GM19351 (cell line): ENCODE measurements around the gene IFT43.

Experiments used
- ATAC-seq: cut with Tn5 transposase; IDR thresholded peaks from one replicate; pipeline ENCODE4 v1.9.1; 2021; ENCODE audit warnings: mild to moderate bottlenecking, moderate library complexity; ENCODE audit not compliant: unreplicated experiment

IFT43 gene

DNA sequence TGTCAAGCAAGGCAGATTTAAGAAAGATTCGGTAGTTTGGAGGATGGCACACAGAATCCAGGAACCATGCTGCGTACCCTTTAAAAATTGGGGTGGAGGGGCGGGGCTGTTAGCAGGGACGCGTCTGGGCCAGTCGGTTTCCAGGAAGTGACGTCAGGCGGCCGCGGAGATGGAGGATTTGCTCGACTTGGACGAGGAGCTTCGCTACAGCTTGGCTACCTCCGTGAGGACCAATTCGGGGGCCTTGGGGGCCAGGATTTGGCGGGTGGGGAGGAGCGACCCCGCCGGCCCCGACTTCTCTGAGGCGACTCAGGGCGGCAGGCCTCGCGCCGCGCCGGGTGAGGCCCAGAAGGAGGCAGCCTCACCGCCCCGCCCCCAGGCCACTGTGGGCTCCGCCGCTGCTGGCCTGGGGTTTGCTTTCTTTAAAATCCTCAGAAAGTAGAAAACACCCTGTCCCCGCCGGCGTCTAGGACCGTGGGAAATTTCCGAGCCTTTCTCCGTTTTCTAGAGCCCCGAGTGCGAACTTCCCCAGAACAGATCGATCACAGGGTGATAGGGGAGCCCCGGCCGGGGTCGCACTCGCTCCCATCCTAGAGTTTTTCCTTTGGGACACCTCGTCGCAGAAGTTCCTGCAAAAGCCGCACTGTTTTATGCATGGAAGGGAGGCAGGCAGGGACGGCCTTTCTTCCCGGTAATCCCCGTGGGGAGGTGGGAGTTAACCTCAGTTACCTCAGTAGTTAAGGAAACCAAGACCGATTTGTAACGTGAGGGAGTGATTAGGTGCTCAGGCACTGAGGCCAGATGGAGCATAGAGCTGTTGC lies at the start of gene IFT43:
Gene IFT43, plus strand, starts transcription at position 146 of the 821 bp plus-strand sequence. Its CDS starts 24 bp downstream, at position 170.
- ATAC-seq = peak; percentile 69

GRCh38 chr14:75939200-75939599 lies 46.4 kb upstream of the IFT43 start:
- ATAC-seq = no peak

DNA sequence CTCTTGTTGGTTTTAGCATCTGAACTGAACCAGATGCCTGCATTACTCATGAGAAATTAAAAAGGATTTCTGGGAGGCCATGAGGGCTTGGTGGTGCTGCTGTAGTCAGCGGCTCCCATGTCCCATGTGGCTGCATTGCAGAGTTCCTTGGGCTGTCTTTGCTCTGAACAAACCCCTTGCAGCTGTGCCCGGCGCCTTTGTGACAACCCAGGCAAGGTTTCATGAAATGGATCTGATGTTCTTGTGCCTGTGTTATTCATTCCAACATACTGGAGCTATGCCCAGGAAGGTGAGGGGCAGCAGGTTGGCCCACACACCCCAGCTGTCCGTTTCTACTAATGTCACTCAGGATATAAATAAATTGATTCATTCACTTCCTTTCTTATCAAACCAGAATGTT lies 44.5 kb upstream of the IFT43 start:
- ATAC-seq = no peak

DNA sequence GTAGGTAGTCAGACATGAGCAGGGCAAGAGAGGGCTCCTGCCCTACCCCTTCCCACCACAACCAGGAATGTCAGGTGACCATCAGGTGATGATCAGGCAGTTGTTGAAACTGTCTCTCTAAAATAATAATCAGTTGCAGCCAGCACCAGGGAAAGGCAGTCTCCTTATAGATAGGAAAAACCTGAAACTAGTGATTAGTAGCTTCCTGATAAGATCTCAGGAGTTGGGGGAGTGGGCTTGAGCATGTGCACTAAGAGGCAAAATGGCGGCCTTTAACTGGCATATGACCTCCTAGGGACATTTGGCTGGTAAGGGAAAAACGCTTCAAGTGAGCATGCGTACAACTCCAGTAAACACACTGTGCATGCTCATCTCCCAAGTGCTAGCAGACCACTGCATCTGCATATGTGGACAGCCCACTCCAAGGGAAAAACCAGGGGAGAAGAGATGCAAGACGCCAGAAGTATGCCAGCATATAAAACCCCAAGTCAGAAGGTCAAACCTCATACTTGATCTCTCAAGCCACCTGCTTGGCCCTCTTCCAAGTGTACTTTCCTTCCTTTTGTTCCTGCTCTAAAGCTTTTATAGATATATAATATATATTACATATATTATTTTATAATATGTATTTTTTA lies 40.8 kb upstream of the IFT43 start:
- ATAC-seq = no peak

DNA sequence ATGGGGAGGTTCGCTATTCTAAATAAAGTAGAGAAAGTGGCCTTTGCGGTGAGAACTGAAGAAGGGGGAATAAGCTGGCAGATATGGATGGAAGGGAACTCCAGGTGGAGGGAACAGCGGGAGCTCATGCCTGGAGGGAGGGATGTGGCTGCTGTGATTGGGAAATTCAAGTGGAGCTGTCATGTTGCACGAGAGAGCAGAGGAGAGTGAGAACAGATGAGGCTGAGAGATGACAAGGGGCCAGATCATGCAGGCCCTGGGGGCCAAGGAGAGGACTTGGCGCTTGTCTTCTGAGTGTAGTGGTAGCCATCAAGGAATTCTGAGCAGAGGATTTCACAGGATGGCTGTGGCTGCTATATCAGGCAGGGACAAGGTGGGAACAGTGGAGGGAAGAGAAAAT lies 38.8 kb upstream of the IFT43 start:
- ATAC-seq = no peak

- ATAC-seq = no peak
Observed at GRCh38 chr14:75952489-75952888, 33.1 kb upstream of the IFT43 start.

GRCh38 chr14:75959031-75959430 lies 26.5 kb upstream of the IFT43 start:
- ATAC-seq = no peak

- ATAC-seq = peak; percentile 75
Observed at GRCh38 chr14:75960231-75960630, 25.3 kb upstream of the IFT43 start.

- ATAC-seq = no peak
Observed at GRCh38 chr14:75961662-75962061, 23.9 kb upstream of the IFT43 start.

DNA sequence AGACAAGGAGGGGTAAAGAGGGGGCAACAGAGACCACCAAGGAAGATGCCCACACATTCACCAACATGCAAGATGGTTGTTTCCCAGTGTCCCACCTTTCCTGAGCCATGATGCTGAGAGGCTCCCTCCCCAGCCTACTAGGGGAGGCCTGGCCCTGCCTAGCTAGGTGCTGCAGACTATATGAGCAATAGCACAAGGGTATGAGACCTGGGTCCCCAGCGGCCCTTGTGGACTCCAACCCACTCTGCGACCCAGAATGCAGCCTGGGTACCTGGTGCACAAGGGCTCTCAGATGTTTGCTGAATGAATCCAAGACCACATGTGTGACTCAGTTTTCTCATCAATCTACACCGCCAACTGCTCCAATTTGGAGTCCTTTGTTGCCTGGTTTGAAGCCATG lies 17.7 kb upstream of the IFT43 start:
- no peak for ATAC-seq

- no peak for ATAC-seq
Observed at GRCh38 chr14:75968456-75968855, 17.1 kb upstream of the IFT43 start.

DNA sequence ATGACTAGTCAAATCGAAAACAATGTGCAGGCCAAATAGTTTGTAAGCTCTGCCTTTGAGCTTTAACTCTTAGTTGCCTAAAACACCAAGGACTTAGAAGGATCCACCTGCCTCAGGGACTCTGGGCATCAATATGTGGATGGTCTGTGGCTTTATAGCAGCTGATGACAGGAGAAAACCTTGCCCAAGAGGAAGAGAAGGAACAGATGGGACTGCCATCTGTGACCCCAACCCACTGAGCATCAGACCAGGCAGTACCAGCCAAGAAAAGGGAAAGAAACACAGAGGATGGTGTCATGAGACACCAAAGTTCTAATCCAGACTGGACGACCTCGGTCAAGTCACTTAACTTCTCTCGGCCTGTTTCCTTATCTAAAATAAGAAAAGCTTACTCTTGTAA lies 16.4 kb upstream of the IFT43 start:
- no peak for ATAC-seq

GRCh38 chr14:75969891-75970290 lies 15.7 kb upstream of the IFT43 start:
- ATAC-seq = no peak

GRCh38 chr14:75970989-75971388 lies 14.6 kb upstream of the IFT43 start:
- no peak for ATAC-seq

DNA sequence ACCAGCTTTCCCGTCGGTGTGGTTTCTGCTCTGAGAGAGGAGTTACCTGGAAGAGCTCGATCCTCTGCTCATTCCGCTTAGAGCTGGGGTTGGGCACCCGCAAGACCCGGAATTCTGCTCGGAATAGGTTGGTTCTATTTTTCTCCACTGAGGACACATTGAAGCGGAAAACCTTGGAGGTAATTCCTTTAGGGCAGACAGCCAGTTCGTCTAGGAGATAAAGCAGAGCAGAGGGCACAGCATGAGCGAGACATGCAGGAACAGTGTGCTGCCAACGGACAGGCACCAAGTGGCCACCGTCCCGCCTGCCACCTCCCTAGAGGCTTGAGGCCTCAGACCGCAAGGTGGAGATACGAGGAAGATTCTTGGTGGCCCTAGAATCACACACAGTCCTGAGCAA lies 14.1 kb upstream of the IFT43 start:
- ATAC-seq = no peak

DNA sequence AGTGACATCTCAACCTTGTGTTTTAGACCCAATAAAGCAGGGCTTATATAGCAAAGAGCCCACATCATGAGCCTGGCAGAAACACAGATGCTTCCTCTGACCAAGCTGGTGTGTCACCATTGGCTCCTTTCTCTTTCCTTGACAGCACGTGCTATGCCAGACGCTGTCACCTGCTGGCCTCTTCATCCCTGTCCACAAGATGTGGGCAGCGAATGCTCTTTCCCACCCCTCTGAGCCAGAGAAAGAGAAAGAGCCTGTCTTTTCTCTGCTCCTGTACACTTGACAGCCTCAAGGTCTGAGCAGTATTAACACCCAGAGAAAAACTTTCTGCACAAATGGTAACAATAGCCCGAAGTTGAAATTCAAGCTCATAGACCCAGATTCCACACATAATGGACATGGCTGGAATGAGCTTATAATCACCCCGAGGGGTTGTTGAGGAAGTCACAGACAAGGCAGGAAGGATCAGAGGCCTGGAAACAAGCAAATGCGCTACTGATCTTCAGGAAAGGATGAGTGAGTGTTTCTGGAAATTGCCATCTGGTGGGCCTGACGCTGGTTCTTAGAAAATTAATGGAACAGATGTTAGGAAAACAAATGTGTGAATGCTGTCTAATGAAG lies 12.7 kb upstream of the IFT43 start:
- no peak for ATAC-seq

- no peak for ATAC-seq
Observed at GRCh38 chr14:75976826-75977581, 8.6 kb upstream of the IFT43 start.

GRCh38 chr14:75977582-75977943 lies 8.0 kb upstream of the IFT43 start:
- ATAC-seq = no peak

GRCh38 chr14:75978249-75978731 lies 7.3 kb upstream of the IFT43 start:
- no peak for ATAC-seq

GRCh38 chr14:75979071-75979571 lies 6.4 kb upstream of the IFT43 start:
- no peak for ATAC-seq
